GM18858 (cell line): ENCODE data around the gene MAPK8IP3.

ENCODE experiments used
- ATAC-seq: cut with Tn5 transposase; IDR thresholded peaks from one replicate; pipeline ENCODE4 v1.9.1; 2021; ENCODE audit not compliant: unreplicated experiment

MAPK8IP3 gene

GRCh38 chr16:1772908-1773702 lies 67.1 kb downstream of the MAPK8IP3 start, which contains the start of gene MRPS34:
Gene MRPS34 (minus strand): TSS chr16:1773134. CDS start chr16:1773119, 15 bp downstream.
- no peak for ATAC-seq

GRCh38 chr16:1773703-1774447 lies 67.9 kb downstream of the MAPK8IP3 start:
- no peak for ATAC-seq

GRCh38 chr16:1774448-1774780 lies 68.4 kb downstream of the MAPK8IP3 start:
- ATAC-seq = no peak

- no peak for ATAC-seq
These were observed 69.2 kb downstream of the MAPK8IP3 start for GRCh38 chr16:1775006-1775845.

GRCh38 chr16:1775846-1776671 lies 70.1 kb downstream of the MAPK8IP3 start:
- no peak for ATAC-seq

GRCh38 chr16:1776672-1776955 lies 70.6 kb downstream of the MAPK8IP3 start:
- no peak for ATAC-seq

- ATAC-seq = no peak
These were observed 71.0 kb downstream of the MAPK8IP3 start for GRCh38 chr16:1776991-1777374.

GRCh38 chr16:1777375-1778199 lies 71.6 kb downstream of the MAPK8IP3 start:
- no peak for ATAC-seq

- no peak for ATAC-seq
These were observed 72.5 kb downstream of the MAPK8IP3 start for GRCh38 chr16:1778200-1779179.

GRCh38 chr16:1779234-1779701 lies 73.3 kb downstream of the MAPK8IP3 start:
- ATAC-seq = no peak

GRCh38 chr16:1779741-1780676 lies 74.0 kb downstream of the MAPK8IP3 start:
- ATAC-seq = no peak

GRCh38 chr16:1780677-1781072 lies 74.7 kb downstream of the MAPK8IP3 start:
- ATAC-seq = no peak

GRCh38 chr16:1781254-1781653 lies 75.3 kb downstream of the MAPK8IP3 start:
- ATAC-seq = no peak

- ATAC-seq = peak; percentile 9
These were observed 75.9 kb downstream of the MAPK8IP3 start for GRCh38 chr16:1781758-1782407.

- peak; percentile 75 for ATAC-seq
These were observed 76.6 kb downstream of the MAPK8IP3 start, which contains the start of the genes NUBP2 and SPSB3 for GRCh38 chr16:1782408-1783264. Gene NUBP2 (plus strand): TSS chr16:1782960. CDS start chr16:1783021, 61 bp downstream. Gene SPSB3 (minus strand): TSS chr16:1782571. CDS start chr16:1781483, 1,088 bp downstream.
